Parietal lobe (tissue), 1 donor: ENCODE data around the gene ARHGEF16. TPM values are rescaled to one million over a fixed set of nuclear protein-coding genes. Genes with fewer than 3 reads are reported as not detected.

Source experiments
- total RNA-seq: library from RNA; depleted of rRNA; stranded (reverse); fragments of >200 nt; gene quantifications from one replicate; pipeline ENCODE4 v1.2.3, GENCODE V29; 2014

Gene ARHGEF16
- not detected for total RNA-seq

GRCh38 chr1:3453891-3454810 lies at the start of gene ARHGEF16:
TSS of gene ARHGEF16 (plus strand) at chr1:3454665. CDS start at chr1:3463085, 8,420 bp downstream.

Other genes starting within 250 kb of the ARHGEF16 start
- gene MEGF6, start 156.8 kb downstream of the ARHGEF16 start, total RNA-seq, result 14.1 TPM
- gene TPRG1L, start 170.3 kb downstream of the ARHGEF16 start, total RNA-seq, result 13.8 TPM
- 22.8 TPM for gene WRAP73, start 195.4 kb downstream of the ARHGEF16 start, total RNA-seq
- 0.31 TPM for gene TP73, start 197.9 kb downstream of the ARHGEF16 start, total RNA-seq